Colonic mucosa (tissue), 4 donors: ENCODE results near the gene PLCB1. TPM values are rescaled to one million over a fixed set of nuclear protein-coding genes. Genes with fewer than 3 reads are reported as not detected.
A peak's percentile ranks its signal among the peaks of the same experiment; 100 is the strongest.

ENCODE experiments used
- DNase-seq: peaks from one replicate; pipeline ENCODE4 v3.0.0-alpha.2; 2020
- H3K27ac ChIP-seq: fragments of 200-600 bp; one replicate; pipeline ENCODE4 v1.8.0; 2021
- H3K27me3 ChIP-seq: fragments of 200-600 bp; one replicate; pipeline ENCODE4 v1.8.0; 2021
- H3K36me3 ChIP-seq: fragments of 200-600 bp; one replicate; pipeline ENCODE4 v1.8.0; 2021
- H3K4me1 ChIP-seq: fragments of 200-600 bp; one replicate; pipeline ENCODE4 v1.8.0; 2021; ENCODE audit warnings: mild to moderate bottlenecking
- H3K4me3 ChIP-seq: fragments of 200-600 bp; one replicate; pipeline ENCODE4 v1.8.0; 2021
- H3K9ac ChIP-seq, 2 donors: one replicate each; pipeline ENCODE4 v1.7.0; 2013; ENCODE audit warnings: control low read depth in 2 of 2, low read depth in 2 of 2, low read length in 2 of 2
- H3K9me3 ChIP-seq: fragments of 200-600 bp; one replicate; pipeline ENCODE4 v1.8.0; 2021
- CTCF ChIP-seq: fragments of 200-600 bp; IDR thresholded peaks from one replicate; pipeline ENCODE4 v1.8.0; 2022; ENCODE audit warnings: antibody characterized with exemption, mild to moderate bottlenecking
- intact Hi-C: fragments of 100-400 bp; cut with DNase I; formaldehyde crosslinking; loops from one replicate; pipeline ENCODE4 v1.14.1; 2022
- total RNA-seq, 2 donors: library from RNA; stranded (reverse); fragmentation: NEBNext Ultra II Directional in 1 of 2; extraction: Animal tissue kit (Norgen Biotek cat#: 25700) in 1 of 2; gene quantifications; one replicate each; pipeline ENCODE4 v1.2.1, GENCODE V29; 2021
- donor health status: healthy.
- donor health status: DM: no; HTN: no; CAD: no.
- donor health status: DM: no; HTN: no; CAD: no.

Gene PLCB1
- total RNA-seq, 2 donors from 2014 or later = 8.3 to 9.6 TPM

- Histone ChIP-seq H3K27me3 (no peaks in the 10 kb centered on the region), H3K27ac (no peak overlapping the region), H3K36me3 (no peaks in the 10 kb centered on the region), H3K4me1 (no peaks in the 10 kb centered on the region), H3K9ac (no peak overlapping the region), H3K4me3 (no peak overlapping the region), H3K9me3 (no peaks in the 10 kb centered on the region)
- TF ChIP-seq CTCF = no peak
- intact Hi-C loops = no loop called here
- no peak for DNase-seq
These were observed 671.0 kb downstream of the PLCB1 start for GRCh38 chr20:8803065-8803464.

- no peaks in the 10 kb centered on the region for H3K27me3 ChIP-seq
- H3K27ac ChIP-seq = no peak overlapping the region
- H3K9me3 ChIP-seq = no peaks in the 10 kb centered on the region
- H3K36me3 ChIP-seq = no peaks in the 10 kb centered on the region
- DNase-seq = no peak
- no peaks in the 10 kb centered on the region for H3K4me1 ChIP-seq
- no peak overlapping the region for H3K9ac ChIP-seq
- intact Hi-C loops = no loop called here
- no peak for TF ChIP-seq CTCF
- no peak overlapping the region for H3K4me3 ChIP-seq
These were observed 671.9 kb downstream of the PLCB1 start for GRCh38 chr20:8803941-8804340.

DNA sequence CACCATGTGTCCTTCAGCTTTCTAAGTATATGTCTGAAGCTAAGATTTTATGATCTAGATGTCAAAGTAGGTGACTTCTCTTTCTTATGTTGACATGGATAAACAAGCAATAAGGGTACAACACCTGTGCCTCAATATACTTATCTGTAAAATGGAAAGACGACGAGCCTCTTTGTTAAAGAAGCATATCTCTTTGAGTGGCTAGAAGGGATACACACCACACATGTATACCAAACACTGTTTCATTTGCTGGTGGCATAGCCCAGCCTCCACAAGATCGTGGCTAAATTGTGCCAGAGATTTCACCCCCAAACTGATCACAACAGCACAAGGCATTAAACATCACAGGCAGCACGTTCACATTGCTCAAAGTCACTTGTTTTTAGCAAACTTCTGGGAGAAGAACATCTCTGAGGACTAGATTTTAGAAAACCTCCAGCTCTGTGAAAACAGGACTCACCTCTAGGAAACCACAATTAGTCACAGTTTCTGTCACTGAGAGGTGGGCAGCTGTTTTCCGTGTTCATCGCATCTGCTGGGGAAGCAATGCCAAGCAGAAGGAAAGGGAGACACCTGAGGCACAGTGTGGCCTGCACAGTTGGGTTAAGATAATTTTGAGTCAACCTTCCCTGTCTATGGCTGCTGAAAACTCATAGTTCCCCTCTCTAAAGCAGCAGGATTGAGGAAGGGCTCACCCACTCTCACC lies 673.8 kb downstream of the PLCB1 start:
- intact Hi-C loops = no loop called here
- H3K4me1 ChIP-seq = no peaks in the 10 kb centered on the region
- no peaks in the 10 kb centered on the region for H3K27me3 ChIP-seq
- TF ChIP-seq CTCF = no peak
- no peak overlapping the region for H3K27ac ChIP-seq
- H3K36me3 ChIP-seq = no peaks in the 10 kb centered on the region
- no peaks in the 10 kb centered on the region for H3K9me3 ChIP-seq
- H3K4me3 ChIP-seq = no peak overlapping the region
- H3K9ac ChIP-seq = no peak overlapping the region
- DNase-seq = no peak

- Histone ChIP-seq H3K9ac (no peak overlapping the region), H3K36me3 (no peaks in the 10 kb centered on the region), H3K9me3 (no peaks in the 10 kb centered on the region), H3K27me3 (no peaks in the 10 kb centered on the region), H3K27ac (no peak overlapping the region), H3K4me1 (no peaks in the 10 kb centered on the region), H3K4me3 (no peak overlapping the region)
- DNase-seq = no peak
- no peak for TF ChIP-seq CTCF
- intact Hi-C loops = no loop called here
These were observed 675.6 kb downstream of the PLCB1 start for GRCh38 chr20:8807480-8808201.

GRCh38 chr20:8808202-8808535 lies 676.1 kb downstream of the PLCB1 start:
- Histone ChIP-seq H3K27ac (no peak overlapping the region), H3K4me3 (no peak overlapping the region), H3K9ac (no peak overlapping the region), H3K27me3 (no peaks in the 10 kb centered on the region), H3K9me3 (no peaks in the 10 kb centered on the region), H3K36me3 (no peaks in the 10 kb centered on the region), H3K4me1 (no peaks in the 10 kb centered on the region)
- peak; percentile 22 for DNase-seq
- intact Hi-C loops = no loop called here
- TF ChIP-seq CTCF = no peak
